Measurements from ENCODE around the gene ZSCAN18.
A peak's percentile ranks its signal among the peaks of the same experiment; 100 is the strongest.

ZSCAN18 gene

GRCh38 chr19:58107778-58108545, 9.9 kb upstream of the ZSCAN18 start:
- DNase-seq (ENCODE audit: low read depth in 1 of 2, low spot score in 1 of 2), result no peak

GRCh38 chr19:58098682-58098998, 609 bp upstream of the ZSCAN18 start:
- H3K4me3 ChIP-seq (replicated peaks; ENCODE audit: insufficient read depth, low read length), result peak overlapping the region; percentile 63
- TF ChIP-seq REST (IDR thresholded peaks at IDR 0.05; ENCODE audit: insufficient replicate concordance, low read depth) (no peak), SPI1 (IDR thresholded peaks at IDR 0.05; ENCODE audit: borderline replicate concordance, low read depth) (no peak), POLR2AphosphoS5 (IDR thresholded peaks at IDR 0.05; ENCODE audit: low read depth) (no peak), GABPA (IDR thresholded peaks at IDR 0.05; ENCODE audit: low read depth) (no peak), CTCF (IDR thresholded peaks at IDR 0.05; ENCODE audit: insufficient read depth, low read length) (no peak)
- H3K27ac ChIP-seq (replicated peaks), result peak overlapping the region; percentile 92
- no peaks in the 10 kb centered on the region for H3K27me3 ChIP-seq (ENCODE audit: insufficient read depth, poor library complexity, severe bottlenecking)
- no peak for DNase-seq (ENCODE audit: low read depth in 1 of 2, low spot score in 1 of 2)

More at GRCh38 chr19:58107778-58108545, 9.9 kb upstream of the ZSCAN18 start:
- H3K27ac ChIP-seq (replicated peaks), result no peak overlapping the region
- H3K4me3 ChIP-seq (replicated peaks; ENCODE audit: insufficient read depth, low read length), result no peak overlapping the region
- H3K27me3 ChIP-seq (ENCODE audit: insufficient read depth, poor library complexity, severe bottlenecking), result no peaks in the 10 kb centered on the region
- no peak for TF ChIP-seq REST (IDR thresholded peaks at IDR 0.05; ENCODE audit: insufficient replicate concordance, low read depth)
- TF ChIP-seq GABPA (IDR thresholded peaks at IDR 0.05; ENCODE audit: low read depth), result no peak
- no peak for TF ChIP-seq POLR2AphosphoS5 (IDR thresholded peaks at IDR 0.05; ENCODE audit: low read depth)
- TF ChIP-seq SPI1 (IDR thresholded peaks at IDR 0.05; ENCODE audit: borderline replicate concordance, low read depth), result no peak
- no peak for TF ChIP-seq CTCF (IDR thresholded peaks at IDR 0.05; ENCODE audit: insufficient read depth, low read length)

GRCh38 chr19:58097349-58097748, 682 bp downstream of the ZSCAN18 start:
- TF ChIP-seq CTCF (IDR thresholded peaks at IDR 0.05; ENCODE audit: insufficient read depth, low read length), result no peak
- TF ChIP-seq POLR2AphosphoS5 (IDR thresholded peaks at IDR 0.05; ENCODE audit: low read depth), result no peak
- no peak for TF ChIP-seq SPI1 (IDR thresholded peaks at IDR 0.05; ENCODE audit: borderline replicate concordance, low read depth)
- no peak for TF ChIP-seq REST (IDR thresholded peaks at IDR 0.05; ENCODE audit: insufficient replicate concordance, low read depth)
- TF ChIP-seq GABPA (IDR thresholded peaks at IDR 0.05; ENCODE audit: low read depth), result no peak
- Histone ChIP-seq H3K4me3 (replicated peaks; ENCODE audit: insufficient read depth, low read length) (peak overlapping the region; percentile 63), H3K27me3 (ENCODE audit: insufficient read depth, poor library complexity, severe bottlenecking) (no peaks in the 10 kb centered on the region), H3K27ac (replicated peaks) (no peak overlapping the region)
- no peak for DNase-seq (ENCODE audit: low read depth in 1 of 2, low spot score in 1 of 2)
